ENCODE results near the gene PAFAH1B2. TPM values are rescaled to one million over a fixed set of nuclear protein-coding genes. Genes with fewer than 3 reads are reported as not detected.

The PAFAH1B2 gene
- total RNA-seq, 2 experiments from 2014 or later: 50.0 to 50.2 TPM

DNA sequence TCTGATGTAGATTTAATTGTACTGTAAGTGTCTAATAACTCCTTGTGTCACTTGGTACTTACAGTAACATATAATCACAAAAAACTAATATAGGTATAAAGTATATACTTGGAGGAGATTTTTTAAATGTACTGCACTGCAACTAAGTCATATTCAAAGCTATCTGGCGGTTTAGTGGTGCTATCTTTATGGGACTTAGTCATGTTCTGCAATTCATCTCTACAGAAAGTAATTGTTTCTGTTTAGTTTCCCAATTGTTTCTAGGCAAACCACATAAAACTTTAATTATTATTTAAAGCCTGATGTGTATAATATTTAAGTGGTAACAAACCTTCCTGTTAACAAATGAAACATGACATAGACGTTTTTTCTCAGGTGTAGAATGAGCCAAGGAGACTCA is 8.0 kb downstream of the PAFAH1B2 start:
- Mint-ChIP-seq H3K27ac (no peak overlapping the region), H3K27me3 (no peaks in the 10 kb centered on the region), H3K36me3 (ENCODE audit: low read depth) (peaks cover 28% of the 10 kb centered on the region), H3K9me3 (no peaks in the 10 kb centered on the region), H3K4me3 (no peak overlapping the region), H3K4me1 (ENCODE audit: low read depth) (peaks cover 29% of the 10 kb centered on the region)
- no peak for DNase-seq
- TF ChIP-seq, protein P1, sequence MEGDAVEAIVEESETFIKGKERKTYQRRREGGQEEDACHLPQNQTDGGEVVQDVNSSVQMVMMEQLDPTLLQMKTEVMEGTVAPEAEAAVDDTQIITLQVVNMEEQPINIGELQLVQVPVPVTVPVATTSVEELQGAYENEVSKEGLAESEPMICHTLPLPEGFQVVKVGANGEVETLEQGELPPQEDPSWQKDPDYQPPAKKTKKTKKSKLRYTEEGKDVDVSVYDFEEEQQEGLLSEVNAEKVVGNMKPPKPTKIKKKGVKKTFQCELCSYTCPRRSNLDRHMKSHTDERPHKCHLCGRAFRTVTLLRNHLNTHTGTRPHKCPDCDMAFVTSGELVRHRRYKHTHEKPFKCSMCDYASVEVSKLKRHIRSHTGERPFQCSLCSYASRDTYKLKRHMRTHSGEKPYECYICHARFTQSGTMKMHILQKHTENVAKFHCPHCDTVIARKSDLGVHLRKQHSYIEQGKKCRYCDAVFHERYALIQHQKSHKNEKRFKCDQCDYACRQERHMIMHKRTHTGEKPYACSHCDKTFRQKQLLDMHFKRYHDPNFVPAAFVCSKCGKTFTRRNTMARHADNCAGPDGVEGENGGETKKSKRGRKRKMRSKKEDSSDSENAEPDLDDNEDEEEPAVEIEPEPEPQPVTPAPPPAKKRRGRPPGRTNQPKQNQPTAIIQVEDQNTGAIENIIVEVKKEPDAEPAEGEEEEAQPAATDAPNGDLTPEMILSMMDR (IDR thresholded peaks at IDR 0.05): no peak
- intact Hi-C loops (cut with micrococcal nuclease): no loop called here
- ChIA-PET POLR2A (interaction anchor here (0.6 kb wide), 1 partner anchor 407 kb away, joined by 4 read pairs; no protein-coding TSS in a partner anchor), CTCF (no interaction called here)
- no peak for ATAC-seq

DNA sequence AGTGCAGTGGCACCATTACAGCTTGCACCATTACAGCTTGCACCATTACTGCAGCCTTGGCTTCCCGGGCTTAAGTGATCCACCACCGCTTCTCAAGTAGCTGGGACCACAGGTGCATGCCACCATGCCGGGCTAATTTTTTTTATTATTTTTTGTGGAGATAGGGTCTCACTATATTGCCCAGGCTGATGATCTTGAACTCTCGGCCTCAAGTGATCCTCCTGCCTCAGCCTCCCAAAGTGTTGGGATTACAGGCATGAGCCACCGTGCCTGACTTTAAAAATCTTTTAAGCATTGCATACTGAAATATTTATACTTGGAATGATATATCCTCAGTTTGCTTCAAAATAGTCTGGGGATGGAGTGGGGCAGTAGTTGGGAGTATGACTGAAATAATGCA is 10.4 kb downstream of the PAFAH1B2 start:
- intact Hi-C loops (cut with micrococcal nuclease): no loop called here

DNA sequence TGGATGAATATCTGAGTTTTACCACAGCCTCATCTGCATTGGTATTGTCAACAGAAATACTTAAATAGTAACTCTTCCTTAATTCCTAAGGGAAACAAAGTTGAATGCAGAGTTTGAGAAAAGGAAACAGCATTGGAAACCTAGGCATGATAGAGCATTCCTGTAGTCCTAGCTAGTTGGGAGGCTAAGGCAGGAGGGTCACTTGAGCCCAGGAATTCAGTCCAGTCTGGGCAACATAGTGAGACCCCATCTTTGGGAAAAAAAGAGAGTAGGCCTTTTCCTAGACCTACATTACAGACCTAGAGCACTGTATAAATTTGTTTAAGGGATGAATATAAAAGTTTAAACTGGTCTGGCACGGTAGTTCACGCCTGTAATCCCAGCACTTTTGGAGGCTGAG is 13.4 kb downstream of the PAFAH1B2 start:
- DNase-seq (no peak), ATAC-seq (no peak)
- Mint-ChIP-seq H3K4me1 (ENCODE audit: low read depth) (peaks cover 17% of the 10 kb centered on the region), H3K4me3 (no peak overlapping the region), H3K9me3 (no peaks in the 10 kb centered on the region), H3K36me3 (ENCODE audit: low read depth) (peaks cover 16% of the 10 kb centered on the region), H3K27me3 (no peaks in the 10 kb centered on the region), H3K27ac (no peak overlapping the region)
- POLR2A ChIA-PET: interaction anchor here (0.7 to 2.2 kb wide), 3 partner anchors 9 to 946 kb away, joined by 3 to 6 read pairs (median 5); no protein-coding TSS in a partner anchor
- TF ChIP-seq, protein P1 (IDR thresholded peaks at IDR 0.05): no peak
- CTCF ChIA-PET: interaction anchor here (1.4 to 1.9 kb wide), 3 partner anchors 10 to 14 kb away, joined by 3 to 6 read pairs (median 4); partner anchors contain the start of gene PAFAH1B2
- intact Hi-C loops (cut with micrococcal nuclease): no loop called here

More for the DNA sequence above, 10.4 kb downstream of the PAFAH1B2 start:
- no peaks in the 10 kb centered on the region for H3K27me3 Mint-ChIP-seq
- H3K9me3 Mint-ChIP-seq: no peaks in the 10 kb centered on the region
- no peak overlapping the region for H3K4me3 Mint-ChIP-seq
- H3K4me1 Mint-ChIP-seq (ENCODE audit: low read depth): peaks cover 28% of the 10 kb centered on the region
- no peak overlapping the region for H3K27ac Mint-ChIP-seq
- peaks cover 24% of the 10 kb centered on the region for H3K36me3 Mint-ChIP-seq (ENCODE audit: low read depth)
- ChIA-PET POLR2A (interaction anchor here (1.0 kb wide), 1 partner anchor 24 kb away, joined by 3 read pairs; the partner anchor contains the start of gene SIDT2), CTCF (interaction anchor here (1.0 to 1.9 kb wide), 2 partner anchors 25 to 27 kb away, joined by 3 to 4 read pairs; partner anchors contain the start of gene SIDT2)
- no peak for DNase-seq
- ATAC-seq: no peak
- TF ChIP-seq, protein P1 (IDR thresholded peaks at IDR 0.05): no peak

DNA sequence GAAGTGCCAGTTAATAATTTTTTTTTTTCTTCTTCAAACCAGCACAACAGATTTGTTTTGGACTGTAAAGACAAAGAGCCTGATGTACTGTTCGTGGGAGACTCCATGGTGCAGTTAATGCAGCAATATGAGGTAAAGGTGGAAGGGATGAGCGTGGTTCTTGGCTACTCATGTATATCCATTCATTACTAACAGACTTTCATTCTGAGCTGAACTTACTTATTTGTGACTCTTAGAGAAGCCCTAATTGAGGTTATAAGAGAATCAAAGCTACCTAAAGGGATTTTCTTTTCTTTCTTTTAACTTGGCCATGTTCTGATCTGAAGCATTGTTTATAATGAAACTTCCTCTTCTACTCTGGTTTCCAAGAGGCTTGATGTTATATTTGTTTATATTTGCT is 15.8 kb downstream of the PAFAH1B2 start:
- no peak for ATAC-seq
- H3K4me3 Mint-ChIP-seq: no peak overlapping the region
- H3K27ac Mint-ChIP-seq: no peak overlapping the region

DNA sequence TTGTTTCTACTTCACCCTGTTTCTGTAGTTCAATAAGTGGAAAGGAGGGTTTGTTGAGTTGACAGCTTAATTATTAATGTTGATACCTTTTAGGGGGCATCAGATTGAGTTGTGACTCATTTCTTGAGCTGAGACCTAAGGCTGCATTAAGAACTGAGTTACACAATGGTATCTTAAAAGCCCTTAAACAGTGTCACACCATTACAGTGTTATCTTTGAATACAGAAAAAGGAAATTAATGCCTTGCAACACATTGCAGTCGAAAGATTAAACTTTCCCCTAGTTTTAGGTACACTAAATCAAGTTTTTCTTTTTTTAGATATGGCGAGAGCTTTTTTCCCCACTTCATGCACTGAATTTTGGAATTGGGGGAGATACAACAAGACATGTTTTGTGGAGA is 16.7 kb downstream of the PAFAH1B2 start:
- CTCF ChIA-PET: interaction anchor here (1.0 to 1.7 kb wide), 4 partner anchors 11 to 66 kb away, joined by 3 to 6 read pairs (median 4); partner anchors contain the start of gene PAFAH1B2
- POLR2A ChIA-PET: interaction anchor here (2.3 to 2.9 kb wide), 2 partner anchors 11 to 16 kb away, joined by 6 to 7 read pairs; partner anchors contain the start of gene PAFAH1B2
- Mint-ChIP-seq H3K9me3 (no peaks in the 10 kb centered on the region), H3K27me3 (no peaks in the 10 kb centered on the region), H3K27ac (peak overlapping the region; percentile 68), H3K36me3 (ENCODE audit: low read depth) (peaks cover 19% of the 10 kb centered on the region), H3K4me1 (ENCODE audit: low read depth) (peaks cover 12% of the 10 kb centered on the region), H3K4me3 (no peak overlapping the region)
- no peak for DNase-seq
- TF ChIP-seq, protein P1 (IDR thresholded peaks at IDR 0.05): no peak
- ATAC-seq: no peak
- intact Hi-C loops (cut with micrococcal nuclease): no loop called here

More for the DNA sequence above, 15.8 kb downstream of the PAFAH1B2 start:
- H3K36me3 Mint-ChIP-seq (ENCODE audit: low read depth): peaks cover 15% of the 10 kb centered on the region
- ChIA-PET POLR2A (interaction anchor here (2.3 kb wide), 1 partner anchor 12 kb away, joined by 6 read pairs; no protein-coding TSS in a partner anchor), CTCF (interaction anchor here (1.2 to 1.8 kb wide), 3 partner anchors 10 to 67 kb away, joined by 3 to 4 read pairs (median 3); no protein-coding TSS in a partner anchor)
- no peaks in the 10 kb centered on the region for H3K27me3 Mint-ChIP-seq
- no peak for DNase-seq
- intact Hi-C loops (cut with micrococcal nuclease): no loop called here
- H3K4me1 Mint-ChIP-seq (ENCODE audit: low read depth): peaks cover 12% of the 10 kb centered on the region
- no peaks in the 10 kb centered on the region for H3K9me3 Mint-ChIP-seq
- TF ChIP-seq, protein P1 (IDR thresholded peaks at IDR 0.05): no peak

All from activated CD8-positive, alpha-beta T cell treated with anti-CD3 and anti-CD28 coated beads for 36 hours (primary cell).